ENCODE results near the gene CSNK1G1. TPM values are rescaled to one million over a fixed set of nuclear protein-coding genes. Genes with fewer than 3 reads are reported as not detected.
"Not testable (repeated sequence)": the region's sequence is repeated elsewhere in the genome, so short reads cannot be mapped to it uniquely, and the experiment has no call there.

CSNK1G1 gene
- total RNA-seq, 1 donor from 2014 or later = 12.8 TPM

DNA sequence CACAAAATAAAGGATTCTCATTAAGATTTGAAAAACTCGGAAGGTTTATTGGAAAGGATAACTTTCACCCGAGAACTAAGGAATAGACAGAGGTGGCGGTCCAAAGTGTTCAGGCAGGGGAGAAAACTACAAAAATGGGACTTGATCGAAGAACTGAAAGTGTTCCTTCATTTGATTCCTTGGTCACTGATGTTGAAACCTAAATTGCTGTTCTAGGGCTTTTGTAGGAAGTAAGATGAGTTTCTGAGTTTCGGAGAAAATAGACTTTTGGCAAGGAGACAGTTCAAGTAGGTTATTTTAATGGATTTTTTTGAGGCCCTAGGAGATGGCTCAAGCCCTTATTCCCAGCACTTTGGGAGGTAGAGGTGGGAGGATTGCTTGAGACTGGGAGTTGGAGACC lies 33.1 kb upstream of the CSNK1G1 start:
- Histone ChIP-seq H3K9me3 (no peaks in the 10 kb centered on the region), H3K27ac (no peak overlapping the region), H3K27me3 (no peaks in the 10 kb centered on the region), H3K4me1 (peaks cover 13% of the 10 kb centered on the region), H3K4me3 (no peak overlapping the region), H3K36me3 (peaks cover 0 to 3% of the 10 kb centered on the region in 2 donors)
- DNase-seq (ENCODE audit: extremely low spot score in 2 of 2) = no peak
- intact Hi-C loops (cut with DNase I) = no loop called here
- TF ChIP-seq, protein P1, sequence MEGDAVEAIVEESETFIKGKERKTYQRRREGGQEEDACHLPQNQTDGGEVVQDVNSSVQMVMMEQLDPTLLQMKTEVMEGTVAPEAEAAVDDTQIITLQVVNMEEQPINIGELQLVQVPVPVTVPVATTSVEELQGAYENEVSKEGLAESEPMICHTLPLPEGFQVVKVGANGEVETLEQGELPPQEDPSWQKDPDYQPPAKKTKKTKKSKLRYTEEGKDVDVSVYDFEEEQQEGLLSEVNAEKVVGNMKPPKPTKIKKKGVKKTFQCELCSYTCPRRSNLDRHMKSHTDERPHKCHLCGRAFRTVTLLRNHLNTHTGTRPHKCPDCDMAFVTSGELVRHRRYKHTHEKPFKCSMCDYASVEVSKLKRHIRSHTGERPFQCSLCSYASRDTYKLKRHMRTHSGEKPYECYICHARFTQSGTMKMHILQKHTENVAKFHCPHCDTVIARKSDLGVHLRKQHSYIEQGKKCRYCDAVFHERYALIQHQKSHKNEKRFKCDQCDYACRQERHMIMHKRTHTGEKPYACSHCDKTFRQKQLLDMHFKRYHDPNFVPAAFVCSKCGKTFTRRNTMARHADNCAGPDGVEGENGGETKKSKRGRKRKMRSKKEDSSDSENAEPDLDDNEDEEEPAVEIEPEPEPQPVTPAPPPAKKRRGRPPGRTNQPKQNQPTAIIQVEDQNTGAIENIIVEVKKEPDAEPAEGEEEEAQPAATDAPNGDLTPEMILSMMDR (IDR thresholded peaks at IDR 0.05) = no peak
- TF ChIP-seq POLR2AphosphoS5 (IDR thresholded peaks at IDR 0.05; ENCODE audit: insufficient read depth in 1 of 2, low read depth in 1 of 2) = no peak
- no peak for TF ChIP-seq POLR2A (IDR thresholded peaks at IDR 0.05)

DNA sequence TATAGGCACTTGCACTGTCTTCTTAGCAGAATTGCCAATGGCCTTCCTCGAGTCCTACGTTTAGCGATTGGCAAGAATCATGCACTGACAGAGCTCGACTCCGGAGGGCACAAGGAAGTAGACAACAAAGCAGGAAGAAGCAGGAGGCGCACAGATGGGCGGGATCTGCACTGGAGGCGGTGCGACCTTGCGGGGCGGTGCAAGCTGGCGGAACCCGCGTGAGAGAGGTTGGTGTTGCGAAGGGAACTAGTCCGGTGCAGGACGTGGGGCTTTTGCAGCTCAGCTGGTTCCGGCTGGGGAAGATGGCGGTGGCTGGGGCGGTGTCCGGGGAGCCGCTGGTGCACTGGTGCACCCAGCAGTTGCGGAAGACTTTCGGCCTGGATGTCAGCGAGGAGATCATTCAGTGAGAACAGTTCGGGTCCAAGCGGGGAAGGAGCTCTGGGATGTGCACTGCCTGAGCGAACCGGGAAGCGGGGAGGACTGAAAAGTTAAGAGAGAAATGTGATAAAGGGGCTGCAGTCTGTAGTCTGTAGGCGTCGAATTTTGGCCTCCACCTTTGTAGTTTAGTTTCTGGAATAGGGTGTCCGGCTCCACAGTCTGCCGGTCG lies 31.7 kb upstream of the CSNK1G1 start, which contains the start of gene TRIP4:
TRIP4 (plus strand) TSS at position 275 of the 607 bp plus-strand sequence; CDS start at position 303, 28 bp downstream.
- H3K4me3 ChIP-seq = peak within 1 kb of the TSS; percentile 64 to 75
- DNase-seq (ENCODE audit: extremely low spot score in 2 of 2) = peak; percentile 95 to 97
- H3K4me1 ChIP-seq = peaks cover 13% of the 10 kb centered on the region
- TF ChIP-seq POLR2AphosphoS5 (IDR thresholded peaks at IDR 0.05; ENCODE audit: insufficient read depth in 1 of 2, low read depth in 1 of 2) = peak; percentile 83 to 88
- peak in 1 of 2 donors; percentile 27 for TF ChIP-seq POLR2A (IDR thresholded peaks at IDR 0.05)
- TF ChIP-seq, protein P1 (IDR thresholded peaks at IDR 0.05) = no peak
- peak within 1 kb of the TSS; percentile 56 for H3K27ac ChIP-seq
- H3K27me3 ChIP-seq = no peaks in the 10 kb centered on the region
- H3K9me3 ChIP-seq = no peaks in the 10 kb centered on the region
- intact Hi-C loops (cut with DNase I) = no loop called here
- no peaks in the 10 kb centered on the region for H3K36me3 ChIP-seq

DNA sequence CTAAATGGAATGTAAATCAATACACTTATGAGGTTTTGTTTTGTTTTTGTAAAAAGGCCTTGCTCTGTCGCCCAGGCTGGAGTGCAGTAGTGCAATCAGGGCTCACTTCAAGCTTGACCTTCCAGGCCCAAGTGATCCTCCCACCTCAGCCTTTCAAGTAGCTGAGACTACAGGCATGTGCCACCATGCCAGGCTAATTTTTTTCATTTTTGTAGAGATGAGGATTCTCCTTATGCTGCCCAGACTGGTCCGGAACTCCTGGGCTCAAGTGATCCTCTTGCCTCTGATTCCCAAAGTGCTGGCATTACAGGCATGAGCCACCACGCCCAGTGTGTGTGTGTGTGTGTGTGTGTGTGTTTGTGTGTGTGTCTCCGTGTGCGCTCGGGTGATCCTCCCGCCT lies 30.3 kb upstream of the CSNK1G1 start:
- intact Hi-C loops (cut with DNase I) = no loop called here
- Histone ChIP-seq H3K4me1 (peaks cover 17% of the 10 kb centered on the region), H3K27ac (no peak overlapping the region), H3K36me3 (no peaks in the 10 kb centered on the region), H3K27me3 (no peaks in the 10 kb centered on the region), H3K4me3 (no peak overlapping the region), H3K9me3 (no peaks in the 10 kb centered on the region)
- DNase-seq (ENCODE audit: extremely low spot score in 2 of 2) = no peak
- TF ChIP-seq POLR2AphosphoS5 (IDR thresholded peaks at IDR 0.05; ENCODE audit: insufficient read depth in 1 of 2, low read depth in 1 of 2) (no peak), POLR2A (IDR thresholded peaks at IDR 0.05) (no peak)
- TF ChIP-seq, protein P1 (IDR thresholded peaks at IDR 0.05) = no peak

DNA sequence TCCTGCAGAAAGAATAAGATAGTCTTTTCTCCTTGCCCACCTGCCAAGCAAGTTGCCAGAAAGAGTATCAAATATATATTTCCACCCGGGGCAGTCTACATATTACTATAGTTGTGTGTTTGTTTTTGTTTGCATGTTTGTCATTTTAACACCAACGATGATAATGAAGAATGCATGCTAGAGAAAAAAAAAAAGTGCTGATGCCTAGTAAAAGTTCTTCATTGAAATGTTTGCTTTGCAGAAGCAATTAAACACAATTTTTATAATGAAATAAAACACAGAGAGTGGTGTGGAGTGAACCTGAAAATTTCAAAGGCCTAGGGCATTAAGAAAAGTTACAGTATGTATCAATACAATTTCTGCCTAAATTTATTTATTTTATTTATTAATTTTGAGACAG lies 27.8 kb upstream of the CSNK1G1 start:
- Histone ChIP-seq H3K9me3 (no peaks in the 10 kb centered on the region), H3K27me3 (no peaks in the 10 kb centered on the region), H3K36me3 (no peaks in the 10 kb centered on the region), H3K27ac (no peak overlapping the region), H3K4me3 (no peak overlapping the region), H3K4me1 (peaks cover 18% of the 10 kb centered on the region)
- DNase-seq (ENCODE audit: extremely low spot score in 2 of 2) = no peak
- intact Hi-C loops (cut with DNase I) = no loop called here
- TF ChIP-seq, protein P1 (IDR thresholded peaks at IDR 0.05) = no peak
- TF ChIP-seq POLR2AphosphoS5 (IDR thresholded peaks at IDR 0.05; ENCODE audit: insufficient read depth in 1 of 2, low read depth in 1 of 2) (no peak), POLR2A (IDR thresholded peaks at IDR 0.05) (no peak)

DNA sequence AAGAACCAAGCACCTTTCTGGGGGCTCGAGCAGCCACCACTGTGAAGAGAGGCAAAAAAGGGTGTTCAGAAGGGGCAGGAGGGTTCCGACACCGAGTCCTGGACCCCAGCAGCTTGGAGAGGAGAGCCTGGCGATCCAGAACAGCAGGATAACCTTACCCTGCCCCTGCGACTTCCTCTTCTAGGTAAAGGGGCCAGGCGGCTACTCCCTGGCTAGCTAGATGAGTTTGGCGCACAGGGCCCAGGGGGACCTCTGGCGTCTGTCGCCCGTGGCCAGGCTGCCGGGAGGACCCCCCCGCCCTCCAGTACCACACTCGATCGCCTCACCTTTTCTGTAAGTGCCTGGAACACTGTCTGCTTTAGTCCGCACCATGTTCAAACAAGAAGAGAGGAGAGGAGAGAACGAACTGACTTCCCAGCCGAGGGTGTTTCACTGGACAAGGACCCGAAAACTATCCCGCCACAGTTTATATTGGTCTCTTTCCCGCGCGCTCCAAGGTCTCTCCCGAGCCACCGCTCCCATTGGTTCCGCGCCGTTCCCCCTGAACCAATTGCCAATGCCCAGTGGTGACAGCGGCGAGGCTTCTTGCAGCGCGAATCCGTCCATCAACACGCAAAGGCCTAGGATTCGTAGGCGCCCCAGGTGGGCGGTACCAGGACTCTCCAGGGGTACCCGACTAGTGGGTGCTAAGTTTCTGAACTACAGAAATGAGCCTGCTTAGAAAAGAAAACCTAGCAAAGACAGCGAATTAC lies 25.2 kb upstream of the CSNK1G1 start, which contains the start of gene PCLAF:
PCLAF (minus strand) TSS at position 442 of the 752 bp plus-strand sequence; CDS start at position 372, 70 bp downstream.
- H3K36me3 ChIP-seq = no peaks in the 10 kb centered on the region
- DNase-seq (ENCODE audit: extremely low spot score in 2 of 2) = peak in 1 of 2 donors; percentile 95
- no peak within 1 kb of the TSS for H3K27ac ChIP-seq
- TF ChIP-seq POLR2A (IDR thresholded peaks at IDR 0.05) = no peak
- peak; percentile 53 to 82 for TF ChIP-seq POLR2AphosphoS5 (IDR thresholded peaks at IDR 0.05; ENCODE audit: insufficient read depth in 1 of 2, low read depth in 1 of 2)
- TF ChIP-seq, protein P1 (IDR thresholded peaks at IDR 0.05) = peak in 1 of 3 experiments; percentile 10
- H3K4me1 ChIP-seq = peaks cover 9% of the 10 kb centered on the region
- no peaks in the 10 kb centered on the region for H3K9me3 ChIP-seq
- H3K4me3 ChIP-seq = peak within 1 kb of the TSS; percentile 29 to 45
- H3K27me3 ChIP-seq = no peaks in the 10 kb centered on the region
- intact Hi-C loops (cut with DNase I) = no loop called here

DNA sequence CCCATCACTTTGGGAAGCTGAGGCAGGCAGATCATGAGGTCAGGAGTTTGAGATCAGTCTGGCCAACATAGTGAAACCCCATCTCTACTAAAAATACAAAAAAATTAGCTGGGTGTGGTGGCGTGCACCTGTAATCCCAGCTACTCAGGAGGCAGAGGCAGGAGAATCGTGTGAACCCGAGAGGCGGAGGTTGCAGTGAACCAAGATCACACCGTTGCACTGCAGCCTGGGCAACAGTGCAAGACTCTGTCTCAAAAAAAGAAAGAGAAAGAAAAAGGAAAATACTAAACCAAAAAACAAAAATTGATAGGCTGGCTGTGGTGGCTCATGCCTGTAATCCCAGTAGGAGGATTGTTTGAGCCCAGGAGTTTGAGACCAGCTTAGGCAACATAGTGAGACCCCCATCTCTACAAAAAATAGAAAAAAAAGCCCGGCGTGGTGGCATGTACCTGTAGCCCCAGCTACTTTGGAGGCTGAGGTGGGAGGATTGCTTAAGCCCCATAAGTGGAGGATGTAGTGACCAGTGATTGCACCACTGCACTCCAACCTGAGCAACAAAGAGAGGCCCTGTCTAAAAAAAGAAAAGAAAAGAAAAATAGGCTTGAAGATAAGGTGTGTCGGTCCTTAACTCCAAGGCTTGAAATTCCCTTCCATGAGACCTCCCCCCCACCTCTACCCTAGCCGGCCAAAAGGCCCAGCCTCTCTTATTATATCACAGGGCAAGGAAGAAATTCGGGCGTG lies 24.3 kb upstream of the CSNK1G1 start:
- intact Hi-C loops (cut with DNase I); DNase-seq (ENCODE audit: extremely low spot score in 2 of 2); H3K27ac ChIP-seq; H3K4me1 ChIP-seq; H3K36me3 ChIP-seq; H3K27me3 ChIP-seq; H3K9me3 ChIP-seq: not testable (repeated sequence)
- peak overlapping the region in 1 of 2 donors; percentile 29 for H3K4me3 ChIP-seq
